Kidney tubule cell (primary cell): ENCODE data around the gene KRTAP27-1.

Experiments
- DNase-seq: peaks from one replicate; pipeline ENCODE4 v3.0.0-alpha.2; 2018; ENCODE audit warnings: low spot score

The KRTAP27-1 gene

GRCh38 chr21:30289215-30289614 lies 48.3 kb downstream of the KRTAP27-1 start, which contains the start of gene KRTAP25-1:
KRTAP25-1 (minus strand) TSS chr21:30289514; CDS start chr21:30289490, 24 bp downstream.
- DNase-seq, result no peak
